Omental fat pad (tissue), 4 donors: ENCODE data around the gene UBXN6. TPM values are rescaled to one million over a fixed set of nuclear protein-coding genes. Genes with fewer than 3 reads are reported as not detected.

Experiments
- ATAC-seq: fragments of 150-250 bp; one replicate; pipeline ENCODE4 v1.9.1; 2016; ENCODE audit warnings: mild to moderate bottlenecking, moderate library complexity; ENCODE audit not compliant: low FRiP score
- DNase-seq: peaks from one replicate; pipeline ENCODE4 v3.0.0-alpha.2; 2019; ENCODE audit warnings: low spot score
- total RNA-seq, 4 donors: library from RNA; depleted of rRNA; stranded (reverse); fragments of >200 nt; gene quantifications; one replicate each; pipeline ENCODE4 v1.1.0, GENCODE V29; 2016
- TF ChIP-seq, protein P1 (sequence below), 3 donors: fragments of 450-650 bp; IDR thresholded peaks; one replicate each; pipeline ENCODE4 v1.5.1; 2016 to 2017; ENCODE audit warnings: antibody characterized with exemption in 3 of 3, mild to moderate bottlenecking in 3 of 3, moderate library complexity in 2 of 3

Gene UBXN6
- total RNA-seq, 4 donors from 2014 or later = 62.7 to 128 (median 88.6) TPM

GRCh38 chr19:4429771-4430171, 27.8 kb downstream of the UBXN6 start:
- TF ChIP-seq, protein P1, sequence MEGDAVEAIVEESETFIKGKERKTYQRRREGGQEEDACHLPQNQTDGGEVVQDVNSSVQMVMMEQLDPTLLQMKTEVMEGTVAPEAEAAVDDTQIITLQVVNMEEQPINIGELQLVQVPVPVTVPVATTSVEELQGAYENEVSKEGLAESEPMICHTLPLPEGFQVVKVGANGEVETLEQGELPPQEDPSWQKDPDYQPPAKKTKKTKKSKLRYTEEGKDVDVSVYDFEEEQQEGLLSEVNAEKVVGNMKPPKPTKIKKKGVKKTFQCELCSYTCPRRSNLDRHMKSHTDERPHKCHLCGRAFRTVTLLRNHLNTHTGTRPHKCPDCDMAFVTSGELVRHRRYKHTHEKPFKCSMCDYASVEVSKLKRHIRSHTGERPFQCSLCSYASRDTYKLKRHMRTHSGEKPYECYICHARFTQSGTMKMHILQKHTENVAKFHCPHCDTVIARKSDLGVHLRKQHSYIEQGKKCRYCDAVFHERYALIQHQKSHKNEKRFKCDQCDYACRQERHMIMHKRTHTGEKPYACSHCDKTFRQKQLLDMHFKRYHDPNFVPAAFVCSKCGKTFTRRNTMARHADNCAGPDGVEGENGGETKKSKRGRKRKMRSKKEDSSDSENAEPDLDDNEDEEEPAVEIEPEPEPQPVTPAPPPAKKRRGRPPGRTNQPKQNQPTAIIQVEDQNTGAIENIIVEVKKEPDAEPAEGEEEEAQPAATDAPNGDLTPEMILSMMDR (IDR thresholded peaks at IDR 0.05) = no peak
- DNase-seq (no peak), ATAC-seq (no peak)

- no peak for ATAC-seq
- TF ChIP-seq, protein P1 (IDR thresholded peaks at IDR 0.05) = no peak
- DNase-seq = no peak
Measured at GRCh38 chr19:4429256-4429655, 28.3 kb downstream of the UBXN6 start.

- ATAC-seq (no peak), DNase-seq (no peak)
- TF ChIP-seq, protein P1 (IDR thresholded peaks at IDR 0.05) = no peak
Measured at GRCh38 chr19:4428326-4428975, 29.1 kb downstream of the UBXN6 start.

DNA sequence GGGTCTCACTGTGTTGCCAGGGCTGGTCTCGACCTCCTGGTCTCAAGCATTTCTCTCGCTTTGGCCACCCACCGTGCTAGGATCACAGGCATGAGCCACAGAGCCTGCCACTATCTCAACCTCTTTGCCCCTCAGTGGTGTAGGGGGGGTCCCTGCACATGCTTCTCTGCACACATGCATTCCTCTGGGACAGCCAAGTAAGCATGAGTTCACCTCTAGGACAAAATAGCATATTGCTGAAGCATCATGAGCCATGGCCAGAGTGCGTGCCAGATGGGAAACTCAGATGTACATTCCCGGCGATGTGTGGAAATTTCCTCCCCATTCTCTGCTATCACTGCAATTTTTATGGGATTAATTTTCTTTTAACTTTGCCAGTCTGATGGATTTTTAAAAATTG, 32.1 kb downstream of the UBXN6 start:
- DNase-seq (no peak), ATAC-seq (no peak)
- TF ChIP-seq, protein P1 (IDR thresholded peaks at IDR 0.05) = no peak

DNA sequence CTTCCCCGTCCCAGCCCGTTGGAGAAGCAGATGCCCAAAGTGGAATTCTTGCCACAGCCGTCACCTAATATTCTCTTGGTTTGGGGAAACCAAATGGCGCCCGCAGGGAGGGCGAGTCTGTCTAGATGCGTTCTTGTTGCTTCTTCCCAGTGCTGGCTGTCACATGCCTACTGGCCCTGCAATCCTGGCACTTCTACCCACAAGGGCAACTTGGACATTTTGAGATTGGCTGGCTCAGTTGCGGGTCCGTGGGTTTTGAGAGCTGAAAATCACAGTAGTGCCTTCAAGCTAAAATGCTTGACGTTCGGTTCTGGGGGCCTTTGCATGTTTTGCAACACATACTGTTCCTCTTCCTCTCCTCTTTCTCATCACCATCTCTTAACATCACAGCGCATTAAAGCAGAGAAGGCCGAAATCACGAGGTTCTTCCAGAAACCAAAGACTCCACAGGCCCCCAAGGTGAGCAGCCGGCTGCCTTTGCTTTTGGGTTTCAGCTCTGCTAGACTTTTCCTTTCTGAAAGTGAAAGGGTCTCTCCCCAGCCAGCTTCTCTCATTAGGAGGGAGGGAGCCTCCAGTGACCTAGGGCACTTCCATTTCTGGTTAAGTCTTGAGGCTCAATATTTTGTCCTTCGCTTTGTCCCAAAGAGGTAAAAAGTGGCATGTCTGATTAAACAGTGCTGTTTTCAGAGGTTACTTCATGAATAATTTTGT, 34.0 kb downstream of the UBXN6 start:
- ATAC-seq (no peak), DNase-seq (no peak)
- TF ChIP-seq, protein P1 (IDR thresholded peaks at IDR 0.05) = no peak

GRCh38 chr19:4416268-4416667, 41.3 kb downstream of the UBXN6 start:
- ATAC-seq (no peak), DNase-seq (no peak)
- TF ChIP-seq, protein P1 (IDR thresholded peaks at IDR 0.05) = no peak

- peak; percentile 74 for ATAC-seq
Measured at GRCh38 chr19:4415352-4415751, 42.2 kb downstream of the UBXN6 start.

More at GRCh38 chr19:4415352-4415751, 42.2 kb downstream of the UBXN6 start:
- DNase-seq = no peak
- TF ChIP-seq, protein P1 (IDR thresholded peaks at IDR 0.05) = no peak
